Pancreas (tissue), 10 donors: ENCODE data around the gene ITFG1. TPM values are rescaled to one million over a fixed set of nuclear protein-coding genes. Genes with fewer than 3 reads are reported as not detected.
A peak's percentile ranks its signal among the peaks of the same experiment; 100 is the strongest.
"Not testable (repeated sequence)": the region's sequence is repeated elsewhere in the genome, so short reads cannot be mapped to it uniquely, and the experiment has no call there.

Source experiments
- ATAC-seq, 4 donors: fragments of 200-7000 bp; cut with Tn5 transposase; one replicate each; pipeline versions ENCODE4 v1.8.0 to v1.9.1; 2020; ENCODE audit warnings: mild to moderate bottlenecking in 4 of 4, moderate library complexity in 4 of 4
- DNase-seq, 6 donors: peaks; one replicate each; pipeline ENCODE4 v3.0.0-alpha.2; 2020
- FAIRE-seq: peaks from 2 replicates; lab custom pipeline; 2012; peaks lifted over from hg19 to GRCh38; lab: Jason Lieb, UNC
- H3K27ac ChIP-seq, 4 donors: fragments of 200-600 bp; sonication (generic); 1 replicate in 3 of 4; 2 replicates in 1 of 4; pipeline versions ENCODE4 v1.5.0 to v1.8.0; 2020
- H3K27me3 ChIP-seq, 4 donors: fragments of 200-600 bp; one replicate each; pipeline ENCODE4 v1.8.0; 2021
- H3K36me3 ChIP-seq, 3 donors: fragments of 200-600 bp; sonication (generic) in 1 of 3; one replicate each; pipeline versions ENCODE4 v1.5.0 to v1.8.0; 2020 to 2021
- H3K4me1 ChIP-seq, 3 donors: fragments of 200-600 bp; one replicate each; pipeline ENCODE4 v1.8.0; 2021
- H3K4me3 ChIP-seq, 4 donors: fragments of 200-600 bp; sonication (generic) in 2 of 4; one replicate each; pipeline versions ENCODE4 v1.5.0 to v1.8.0; 2020 to 2021
- H3K9me3 ChIP-seq, 4 donors: fragments of 200-600 bp; one replicate each; pipeline ENCODE4 v1.8.0; 2021
- CTCF ChIP-seq, 4 donors: fragments of 200-600 bp; sonication (generic) in 3 of 4; IDR thresholded peaks; one replicate each; pipeline versions ENCODE4 v1.5.0 to v1.8.0; 2021; ENCODE audit warnings: antibody characterized with exemption in 4 of 4
- WGBS, 2 donors: extraction: QIAGEN DNeasy Blood & Tissue Kit; methylation state at CpG; one replicate each; pipeline ENCODE4 v1.1.7; 2013; 5-methylcytosine and 5-hydroxymethylcytosine counted together
- intact Hi-C, 3 donors: fragments of 100-400 bp; cut with DNase I; formaldehyde crosslinking; loops; one replicate each; pipeline versions ENCODE4 v1.11.1 to v1.14.2; 2022
- polyA plus RNA-seq, 2 donors: library from polyadenylated mRNA; stranded (reverse); fragments of 200-250 nt; gene quantifications; one replicate each; pipeline ENCODE4 v1.2.3, GENCODE V29; 2013
- total RNA-seq, 6 donors: library from RNA; stranded (reverse); fragmentation: NEBNext Ultra II Directional in 4 of 6; extraction: Animal tissue kit (Norgen Biotek cat#: 25700) in 4 of 6; gene quantifications; one replicate each; pipeline versions ENCODE4 v1.2.1 to v1.2.4, GENCODE V29; 2021 to 2023
- donor health status: healthy with polysubstance abuse.
- donor health status: DM: no; HTN: no; CAD: no; lungs with moderate emphysema.
- donor health status: DM: no; HTN: no; CAD: no.
- donor health status: control.
- donor health status: control.
- donor health status: Bipolar disorder and iron deficiency.
- donor health status: DM: yes; HTN: yes; CAD: no.
- donor health status: DM: no; HTN: no; CAD: no.
- donor health status: DM: no; HTN: no; CAD: no.
- donor health status: DM: yes; HTN: yes; CAD: no.

ITFG1 gene
- total and polyA plus RNA-seq, 8 donors = 5.9 to 33.9 (median 21.2) TPM

GRCh38 chr16:47475786-47476185, 14.9 kb upstream of the ITFG1 start:
- Histone ChIP-seq H3K36me3 (no peaks in the 10 kb centered on the region), H3K4me1 (no peaks in the 10 kb centered on the region), H3K27me3 (no peaks in the 10 kb centered on the region), H3K9me3 (no peaks in the 10 kb centered on the region), H3K27ac (no peak overlapping the region), H3K4me3 (no peak overlapping the region)
- WGBS, 2 donors = 27 to 38% methylated on average over 1 of the region's 1 CpG
- TF ChIP-seq CTCF (IDR thresholded peaks at IDR 0.05) = no peak
- intact Hi-C loops = no loop called here
- ATAC-seq (no peak), DNase-seq (no peak), FAIRE-seq (no peak)

GRCh38 chr16:47473792-47474191, 12.9 kb upstream of the ITFG1 start:
- no peaks in the 10 kb centered on the region for H3K36me3 ChIP-seq
- no peaks in the 10 kb centered on the region for H3K27me3 ChIP-seq
- WGBS, 2 donors = 83 to 84% methylated on average over 3 of the region's 3 CpGs
- no peak for DNase-seq
- no peak overlapping the region for H3K4me3 ChIP-seq
- H3K27ac ChIP-seq = no peak overlapping the region
- FAIRE-seq = peak; percentile 82
- intact Hi-C loops = no loop called here
- H3K9me3 ChIP-seq = no peaks in the 10 kb centered on the region
- TF ChIP-seq CTCF (IDR thresholded peaks at IDR 0.05) = no peak
- H3K4me1 ChIP-seq = no peaks in the 10 kb centered on the region
- ATAC-seq = no peak

- H3K36me3 ChIP-seq, H3K27ac ChIP-seq, H3K4me1 ChIP-seq, H3K27me3 ChIP-seq, DNase-seq, intact Hi-C loops, FAIRE-seq, H3K4me3 ChIP-seq, H3K9me3 ChIP-seq, ATAC-seq: not testable (repeated sequence)
- 92 to 93% methylated on average over 2 of the region's 2 CpGs for WGBS, 2 donors
These were observed 12.1 kb upstream of the ITFG1 start for GRCh38 chr16:47473004-47473403.

- no peak for TF ChIP-seq CTCF (IDR thresholded peaks at IDR 0.05)
- H3K27me3 ChIP-seq = no peaks in the 10 kb centered on the region
- DNase-seq (no peak), FAIRE-seq (no peak), ATAC-seq (no peak)
- no peaks in the 10 kb centered on the region for H3K36me3 ChIP-seq
- intact Hi-C loops = no loop called here
- H3K4me1 ChIP-seq = peaks cover 0 to 9% (median 5%) of the 10 kb centered on the region in 3 donors
- H3K9me3 ChIP-seq = no peaks in the 10 kb centered on the region
- H3K27ac ChIP-seq = no peak overlapping the region
- H3K4me3 ChIP-seq = no peak overlapping the region
- 96 to 100% methylated on average over 1 of the region's 1 CpG for WGBS, 2 donors
These were observed 9.9 kb upstream of the ITFG1 start for GRCh38 chr16:47470810-47471209.

- Histone ChIP-seq H3K4me1 (peaks cover 0 to 11% (median 10%) of the 10 kb centered on the region in 3 donors), H3K27me3 (no peaks in the 10 kb centered on the region), H3K9me3 (no peaks in the 10 kb centered on the region), H3K27ac (no peak overlapping the region), H3K36me3 (no peaks in the 10 kb centered on the region), H3K4me3 (no peak overlapping the region)
- ATAC-seq (no peak), DNase-seq (no peak), FAIRE-seq (no peak)
- TF ChIP-seq CTCF (IDR thresholded peaks at IDR 0.05) = no peak
- intact Hi-C loops = no loop called here
- WGBS, 2 donors = 96% methylated on average over 7 of the region's 7 CpGs
These were observed 9.3 kb upstream of the ITFG1 start for GRCh38 chr16:47470211-47470610.
